ENCODE measurements around the gene ATXN10. TPM values are rescaled to one million over a fixed set of nuclear protein-coding genes. Genes with fewer than 3 reads are reported as not detected.

Gene ATXN10
- total RNA-seq, 1 experiment from 2014 or later, result 210 TPM

GRCh38 chr22:45630436-45630835 is 41.2 kb upstream of the ATXN10 start:
- no peaks in the 10 kb centered on the region for H4K20me1 ChIP-seq (ENCODE audit: insufficient read depth, low read depth, low read length)

DNA sequence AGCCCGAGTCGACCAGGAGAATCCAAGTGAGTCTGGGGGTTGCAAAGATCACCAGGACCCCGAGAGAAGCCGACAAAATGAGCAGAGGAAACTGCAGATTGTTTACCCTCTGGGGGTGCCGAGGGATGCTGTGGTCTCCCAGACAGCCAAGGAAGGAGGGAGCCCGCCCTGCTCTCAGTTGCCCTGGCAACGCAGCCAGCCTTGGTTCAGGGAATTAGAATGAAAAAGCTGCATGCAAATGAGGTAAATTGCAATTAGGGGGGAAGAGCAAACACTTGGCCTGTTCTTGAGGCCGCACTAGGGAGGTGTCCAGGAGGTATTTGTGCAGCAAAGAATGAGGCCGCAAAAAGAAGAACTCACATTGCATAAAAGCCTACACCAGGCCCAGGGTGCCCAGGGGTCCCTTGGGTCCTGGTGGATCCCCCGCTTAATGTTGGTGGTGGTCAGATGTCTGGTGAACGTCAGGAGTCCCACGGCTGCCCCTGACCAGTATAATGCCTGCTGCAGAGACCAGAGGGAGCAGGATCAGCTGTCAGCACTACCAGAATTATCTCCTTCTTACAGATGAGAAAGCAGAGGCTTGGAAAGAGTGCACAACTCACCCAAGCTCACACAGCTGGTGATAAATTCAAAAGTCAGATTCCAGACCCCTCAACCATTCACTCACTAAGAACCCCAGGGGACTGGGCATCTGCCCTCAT is 40.3 kb upstream of the ATXN10 start:
- no peak for DNase-seq
- Histone ChIP-seq H3K4me3 (ENCODE audit: low read length) (no peak overlapping the region), H3K9me2 (replicated peaks; ENCODE audit: insufficient read depth, low read length) (no peaks in the 10 kb centered on the region), H3K9me3 (ENCODE audit: low read length) (no peaks in the 10 kb centered on the region), H4K20me1 (ENCODE audit: insufficient read depth, low read depth, low read length) (no peaks in the 10 kb centered on the region), H3K27me3 (ENCODE audit: low read length) (no peaks in the 10 kb centered on the region), H3K79me2 (ENCODE audit: low read length) (no peaks in the 10 kb centered on the region), H3K9ac (ENCODE audit: low read length) (no peak overlapping the region), H3K27ac (ENCODE audit: low read length) (no peak overlapping the region), H3K36me3 (ENCODE audit: insufficient read depth, low read length) (no peaks in the 10 kb centered on the region), H2AFZ (ENCODE audit: low read length) (no peak overlapping the region), H3K4me2 (ENCODE audit: low read depth, low read length, poor library complexity, severe bottlenecking) (no peak overlapping the region), H3K4me1 (ENCODE audit: low read length) (no peaks in the 10 kb centered on the region)

More at GRCh38 chr22:45630436-45630835, 41.2 kb upstream of the ATXN10 start:
- H3K4me3 ChIP-seq (ENCODE audit: low read length), result no peak overlapping the region
- no peak overlapping the region for H3K4me2 ChIP-seq (ENCODE audit: low read depth, low read length, poor library complexity, severe bottlenecking)
- no peaks in the 10 kb centered on the region for H3K36me3 ChIP-seq (ENCODE audit: insufficient read depth, low read length)
- no peak overlapping the region for H3K9ac ChIP-seq (ENCODE audit: low read length)
- H3K79me2 ChIP-seq (ENCODE audit: low read length), result no peaks in the 10 kb centered on the region
- H3K9me2 ChIP-seq (replicated peaks; ENCODE audit: insufficient read depth, low read length), result no peaks in the 10 kb centered on the region
- H2AFZ ChIP-seq (ENCODE audit: low read length), result no peak overlapping the region
- DNase-seq, result no peak
- H3K9me3 ChIP-seq (ENCODE audit: low read length), result no peaks in the 10 kb centered on the region
- H3K27me3 ChIP-seq (ENCODE audit: low read length), result no peaks in the 10 kb centered on the region
- H3K4me1 ChIP-seq (ENCODE audit: low read length), result no peaks in the 10 kb centered on the region
- no peak overlapping the region for H3K27ac ChIP-seq (ENCODE audit: low read length)

DNA sequence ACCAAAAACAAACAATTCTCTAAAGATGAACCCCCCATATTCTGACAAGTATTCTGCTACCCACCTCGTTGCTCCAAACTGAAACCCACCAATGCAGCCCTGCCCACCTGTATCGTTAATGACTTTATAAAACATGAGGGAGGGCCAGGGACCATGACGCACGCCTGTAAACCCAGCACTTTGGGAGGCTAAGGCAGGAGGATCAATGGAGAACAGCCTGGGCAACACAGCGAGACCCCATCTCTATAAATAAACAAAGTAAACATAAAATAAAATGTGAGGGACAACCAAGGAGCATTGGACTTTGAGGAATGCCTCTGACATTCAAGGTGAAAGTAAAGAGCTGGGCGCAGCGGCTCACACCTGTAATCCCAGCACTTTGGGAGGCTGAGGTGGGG is 39.8 kb upstream of the ATXN10 start:
- no peak overlapping the region for H3K27ac ChIP-seq (ENCODE audit: low read length)
- no peaks in the 10 kb centered on the region for H3K4me1 ChIP-seq (ENCODE audit: low read length)
- DNase-seq, result no peak
- H3K4me3 ChIP-seq (ENCODE audit: low read length), result no peak overlapping the region
- no peaks in the 10 kb centered on the region for H3K9me2 ChIP-seq (replicated peaks; ENCODE audit: insufficient read depth, low read length)
- H3K9ac ChIP-seq (ENCODE audit: low read length), result no peak overlapping the region
- no peaks in the 10 kb centered on the region for H3K27me3 ChIP-seq (ENCODE audit: low read length)
- H3K9me3 ChIP-seq (ENCODE audit: low read length), result no peaks in the 10 kb centered on the region
- H3K36me3 ChIP-seq (ENCODE audit: insufficient read depth, low read length), result no peaks in the 10 kb centered on the region
- H3K4me2 ChIP-seq (ENCODE audit: low read depth, low read length, poor library complexity, severe bottlenecking), result no peak overlapping the region
- H3K79me2 ChIP-seq (ENCODE audit: low read length), result no peaks in the 10 kb centered on the region
- H2AFZ ChIP-seq (ENCODE audit: low read length), result no peak overlapping the region
- no peaks in the 10 kb centered on the region for H4K20me1 ChIP-seq (ENCODE audit: insufficient read depth, low read depth, low read length)

DNA sequence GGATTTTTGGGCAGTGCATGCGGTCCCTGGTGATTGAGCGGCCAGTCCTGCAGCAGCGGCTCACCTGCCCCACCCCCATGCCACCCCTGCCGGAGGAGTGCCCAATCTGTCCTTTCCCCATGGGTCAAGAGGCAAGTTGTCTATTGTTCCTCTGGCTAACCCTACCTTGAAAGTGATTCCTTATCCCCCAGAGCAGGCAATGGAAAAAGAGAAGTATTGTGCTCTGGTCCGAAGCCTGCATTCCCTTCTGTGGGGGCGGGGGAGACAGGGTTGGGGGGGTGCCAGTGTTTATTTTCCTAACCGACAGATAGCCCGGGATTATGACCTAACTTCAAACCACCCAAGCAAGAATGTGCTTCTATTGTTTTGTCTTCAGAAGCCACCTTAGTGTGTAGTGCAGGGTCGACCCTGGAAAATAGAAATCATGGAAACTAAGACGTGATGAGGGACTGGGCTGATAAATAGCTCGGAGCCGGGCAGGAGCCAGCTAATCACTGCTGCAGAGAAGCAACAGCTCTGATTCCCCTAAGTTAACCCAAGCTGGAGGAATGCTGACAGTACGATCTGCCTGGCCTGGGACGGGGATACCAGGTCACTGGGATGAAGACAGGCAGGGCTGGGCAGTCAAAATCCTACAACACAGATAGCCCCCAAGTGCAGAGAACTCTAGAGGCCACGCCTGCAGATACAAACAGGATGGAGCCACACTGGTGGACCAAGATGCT is 38.7 kb upstream of the ATXN10 start:
- no peak overlapping the region for H3K4me2 ChIP-seq (ENCODE audit: low read depth, low read length, poor library complexity, severe bottlenecking)
- H3K9ac ChIP-seq (ENCODE audit: low read length), result no peak overlapping the region
- H3K27me3 ChIP-seq (ENCODE audit: low read length), result no peaks in the 10 kb centered on the region
- H3K4me3 ChIP-seq (ENCODE audit: low read length), result no peak overlapping the region
- no peaks in the 10 kb centered on the region for H3K4me1 ChIP-seq (ENCODE audit: low read length)
- no peaks in the 10 kb centered on the region for H3K9me3 ChIP-seq (ENCODE audit: low read length)
- no peaks in the 10 kb centered on the region for H4K20me1 ChIP-seq (ENCODE audit: insufficient read depth, low read depth, low read length)
- H3K36me3 ChIP-seq (ENCODE audit: insufficient read depth, low read length), result no peaks in the 10 kb centered on the region
- H3K27ac ChIP-seq (ENCODE audit: low read length), result no peak overlapping the region
- H3K79me2 ChIP-seq (ENCODE audit: low read length), result no peaks in the 10 kb centered on the region
- no peak for DNase-seq
- H3K9me2 ChIP-seq (replicated peaks; ENCODE audit: insufficient read depth, low read length), result no peaks in the 10 kb centered on the region
- no peak overlapping the region for H2AFZ ChIP-seq (ENCODE audit: low read length)

DNA sequence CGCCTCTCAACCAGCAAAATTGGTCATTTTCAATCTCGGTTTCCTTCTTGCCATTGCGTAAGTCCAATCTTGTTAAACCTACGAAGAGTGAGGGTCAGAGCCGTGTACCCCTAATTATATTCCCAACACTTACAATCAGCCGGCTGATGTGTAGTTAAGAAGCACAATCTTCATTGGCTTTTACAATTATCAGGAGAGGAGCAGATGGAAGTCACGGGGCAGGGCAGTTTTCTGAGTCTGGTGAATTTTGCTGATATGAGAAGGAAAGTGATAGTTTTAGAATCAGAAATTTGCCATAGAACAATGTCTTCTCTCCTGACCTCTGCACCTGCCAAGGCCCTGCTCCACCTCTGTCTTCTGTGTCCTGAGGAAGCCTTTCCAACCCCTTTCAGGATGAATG is 35.0 kb upstream of the ATXN10 start:
- H3K9ac ChIP-seq (ENCODE audit: low read length), result no peak overlapping the region
- H3K36me3 ChIP-seq (ENCODE audit: insufficient read depth, low read length), result no peaks in the 10 kb centered on the region
- no peak overlapping the region for H3K4me3 ChIP-seq (ENCODE audit: low read length)
- H3K27me3 ChIP-seq (ENCODE audit: low read length), result no peaks in the 10 kb centered on the region
- H3K27ac ChIP-seq (ENCODE audit: low read length), result no peak overlapping the region
- no peaks in the 10 kb centered on the region for H3K9me3 ChIP-seq (ENCODE audit: low read length)
- no peak for DNase-seq
- no peaks in the 10 kb centered on the region for H3K79me2 ChIP-seq (ENCODE audit: low read length)
- no peak overlapping the region for H2AFZ ChIP-seq (ENCODE audit: low read length)
- H4K20me1 ChIP-seq (ENCODE audit: insufficient read depth, low read depth, low read length), result no peaks in the 10 kb centered on the region
- H3K9me2 ChIP-seq (replicated peaks; ENCODE audit: insufficient read depth, low read length), result no peaks in the 10 kb centered on the region
- H3K4me1 ChIP-seq (ENCODE audit: low read length), result no peaks in the 10 kb centered on the region
- no peak overlapping the region for H3K4me2 ChIP-seq (ENCODE audit: low read depth, low read length, poor library complexity, severe bottlenecking)

DNA sequence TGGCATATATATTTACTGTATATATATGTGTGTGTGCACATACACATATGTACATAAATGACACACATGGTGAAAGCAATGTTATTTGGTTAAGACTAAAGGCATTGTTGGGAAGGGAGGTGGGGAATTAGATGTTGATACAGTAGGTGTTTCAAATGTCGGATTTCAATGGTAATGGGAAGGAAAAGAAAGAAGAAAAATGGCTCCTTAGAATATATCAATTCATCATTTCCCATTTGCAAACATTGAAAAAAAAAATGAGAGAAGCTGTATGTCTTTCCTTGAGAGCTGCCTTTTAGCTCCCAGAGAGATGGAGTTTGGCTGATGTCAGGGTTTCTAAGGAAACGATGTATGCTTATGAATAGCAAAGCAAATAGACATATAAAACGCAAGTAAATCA is 33.4 kb upstream of the ATXN10 start:
- Histone ChIP-seq H3K79me2 (ENCODE audit: low read length) (no peaks in the 10 kb centered on the region), H3K36me3 (ENCODE audit: insufficient read depth, low read length) (no peaks in the 10 kb centered on the region), H3K4me3 (ENCODE audit: low read length) (no peak overlapping the region), H3K9ac (ENCODE audit: low read length) (no peak overlapping the region), H4K20me1 (ENCODE audit: insufficient read depth, low read depth, low read length) (no peaks in the 10 kb centered on the region), H3K4me2 (ENCODE audit: low read depth, low read length, poor library complexity, severe bottlenecking) (no peak overlapping the region), H3K9me2 (replicated peaks; ENCODE audit: insufficient read depth, low read length) (no peaks in the 10 kb centered on the region), H2AFZ (ENCODE audit: low read length) (no peak overlapping the region), H3K9me3 (ENCODE audit: low read length) (no peaks in the 10 kb centered on the region), H3K27ac (ENCODE audit: low read length) (no peak overlapping the region), H3K4me1 (ENCODE audit: low read length) (no peaks in the 10 kb centered on the region), H3K27me3 (ENCODE audit: low read length) (no peaks in the 10 kb centered on the region)
- DNase-seq, result no peak

DNA sequence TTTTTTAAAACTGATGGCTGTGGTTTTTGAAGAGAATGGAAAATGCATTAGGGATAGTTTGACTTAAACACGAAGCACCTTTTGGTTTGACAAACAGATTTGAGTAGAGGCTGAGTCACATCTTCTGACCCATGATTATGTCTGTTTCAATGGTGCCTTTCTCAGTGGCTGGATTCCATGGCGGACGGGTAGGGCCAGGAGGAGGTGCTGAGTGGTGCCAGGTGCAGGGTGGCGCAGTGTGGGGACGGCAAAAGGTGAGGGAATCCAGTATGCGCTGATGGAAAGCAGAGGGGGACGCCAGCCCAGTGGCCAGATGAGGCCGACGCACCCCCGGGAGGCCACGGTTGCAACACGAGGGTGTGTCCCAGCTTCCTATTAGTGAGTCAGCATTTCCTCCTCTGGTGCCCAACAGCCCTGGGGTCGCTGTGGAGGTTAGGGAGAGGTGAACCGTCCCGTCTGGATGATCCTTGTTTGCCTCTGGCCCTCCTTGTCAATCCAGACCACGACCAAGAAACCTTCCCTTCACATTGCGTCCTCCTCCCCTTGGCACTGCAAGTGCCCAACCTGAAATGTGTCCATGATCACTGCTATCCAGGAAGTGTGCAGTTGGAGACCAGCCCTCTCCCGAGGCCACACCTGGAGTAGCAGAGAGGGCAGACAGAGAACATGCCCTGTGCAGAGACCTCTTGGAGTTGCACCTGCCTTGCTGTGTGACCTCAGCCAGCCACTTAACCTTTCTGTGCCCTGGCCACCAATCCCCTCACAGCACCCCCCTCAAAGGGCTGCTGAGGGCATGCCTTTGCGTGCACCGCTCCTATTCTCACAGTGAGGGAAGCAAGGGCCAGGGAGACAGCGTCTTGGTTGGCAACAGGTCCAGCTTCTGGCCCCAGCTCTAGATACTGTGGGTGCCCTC is 32.5 kb upstream of the ATXN10 start:
- H4K20me1 ChIP-seq (ENCODE audit: insufficient read depth, low read depth, low read length), result no peaks in the 10 kb centered on the region
- H3K27ac ChIP-seq (ENCODE audit: low read length), result no peak overlapping the region
- H3K79me2 ChIP-seq (ENCODE audit: low read length), result no peaks in the 10 kb centered on the region
- no peaks in the 10 kb centered on the region for H3K4me1 ChIP-seq (ENCODE audit: low read length)
- no peak overlapping the region for H3K4me3 ChIP-seq (ENCODE audit: low read length)
- DNase-seq, result no peak
- no peaks in the 10 kb centered on the region for H3K36me3 ChIP-seq (ENCODE audit: insufficient read depth, low read length)
- no peak overlapping the region for H2AFZ ChIP-seq (ENCODE audit: low read length)
- H3K9me2 ChIP-seq (replicated peaks; ENCODE audit: insufficient read depth, low read length), result no peaks in the 10 kb centered on the region
- H3K9me3 ChIP-seq (ENCODE audit: low read length), result no peaks in the 10 kb centered on the region
- no peak overlapping the region for H3K9ac ChIP-seq (ENCODE audit: low read length)
- H3K4me2 ChIP-seq (ENCODE audit: low read depth, low read length, poor library complexity, severe bottlenecking), result no peak overlapping the region
- H3K27me3 ChIP-seq (ENCODE audit: low read length), result no peaks in the 10 kb centered on the region

- Histone ChIP-seq H3K9ac (ENCODE audit: low read length) (no peak overlapping the region), H2AFZ (ENCODE audit: low read length) (no peak overlapping the region), H3K4me2 (ENCODE audit: low read depth, low read length, poor library complexity, severe bottlenecking) (no peak overlapping the region), H3K4me1 (ENCODE audit: low read length) (no peaks in the 10 kb centered on the region), H3K79me2 (ENCODE audit: low read length) (no peaks in the 10 kb centered on the region), H3K9me3 (ENCODE audit: low read length) (no peaks in the 10 kb centered on the region), H3K27ac (ENCODE audit: low read length) (no peak overlapping the region), H3K9me2 (replicated peaks; ENCODE audit: insufficient read depth, low read length) (no peaks in the 10 kb centered on the region), H3K36me3 (ENCODE audit: insufficient read depth, low read length) (no peaks in the 10 kb centered on the region), H3K27me3 (ENCODE audit: low read length) (no peaks in the 10 kb centered on the region), H3K4me3 (ENCODE audit: low read length) (no peak overlapping the region), H4K20me1 (ENCODE audit: insufficient read depth, low read depth, low read length) (no peaks in the 10 kb centered on the region)
- no peak for DNase-seq
These were observed 31.9 kb upstream of the ATXN10 start for GRCh38 chr22:45639747-45640102.
